ENCODE data around the gene IL25.

- TF ChIP-seq CTCF (IDR thresholded peaks at IDR 0.05) (no peak), POLR2A (IDR thresholded peaks at IDR 0.05) (no peak)
Observed at GRCh38 chr14:23405516-23406025, 33.0 kb downstream of the IL25 start.

Data from Peyer's patch (tissue), 4 donors.